H9 (cell line): ENCODE data around the gene SDE2. TPM values are rescaled to one million over a fixed set of nuclear protein-coding genes. Genes with fewer than 3 reads are reported as not detected.

ENCODE experiments used
- DNase-seq: peaks from one replicate; pipeline ENCODE4 v3.0.0-alpha.2; 2017
- H2AFZ ChIP-seq: one replicate; pipeline ENCODE4 v1.6.1; 2013; ENCODE audit warnings: mild to moderate bottlenecking, low read length, control low read depth, moderate library complexity
- H2AK5ac ChIP-seq: 2 replicates; pipeline ENCODE4 v1.6.1; 2013; ENCODE audit warnings: low read length, control low read depth, mixed read lengths; ENCODE audit not compliant: insufficient read length
- H2BK120ac ChIP-seq: one replicate; pipeline ENCODE4 v1.6.1; 2013; ENCODE audit warnings: low read depth, mild to moderate bottlenecking, low read length, control low read depth, inconsistent platforms; ENCODE audit not compliant: poor library complexity, severe bottlenecking
- H2BK12ac ChIP-seq: 2 replicates; pipeline ENCODE4 v1.6.1; 2013; ENCODE audit warnings: low read length, control low read depth, mixed read lengths, low read depth; ENCODE audit not compliant: insufficient read length
- H2BK15ac ChIP-seq: 2 replicates; pipeline ENCODE4 v1.6.1; 2013; ENCODE audit warnings: low read depth, low read length, control low read depth
- H2BK20ac ChIP-seq: one replicate; pipeline ENCODE4 v1.6.1; 2013; ENCODE audit warnings: low read depth, mild to moderate bottlenecking, low read length, control low read depth, inconsistent platforms; ENCODE audit not compliant: poor library complexity, severe bottlenecking
- H2BK5ac ChIP-seq: 2 replicates; pipeline ENCODE4 v1.6.1; 2013; ENCODE audit warnings: low read length, control low read depth, mixed read lengths; ENCODE audit not compliant: insufficient read length
- H3K14ac ChIP-seq: 2 replicates; pipeline ENCODE4 v1.6.1; 2013; ENCODE audit warnings: low read length, control low read depth; ENCODE audit not compliant: insufficient read depth
- H3K18ac ChIP-seq: 2 replicates; pipeline ENCODE4 v1.6.1; 2013; ENCODE audit warnings: low read depth, mild to moderate bottlenecking, mixed read lengths, low read length, control low read depth; ENCODE audit not compliant: insufficient read length
- H3K23ac ChIP-seq: 2 replicates; pipeline ENCODE4 v1.6.1; 2013; ENCODE audit warnings: low read length, control low read depth, mixed read lengths, low read depth; ENCODE audit not compliant: insufficient read length
- H3K23me2 ChIP-seq: 2 replicates; pipeline ENCODE4 v1.6.1; 2013; ENCODE audit warnings: low read depth, mild to moderate bottlenecking, mixed read lengths, low read length, control low read depth; ENCODE audit not compliant: insufficient read length, poor library complexity, severe bottlenecking
- H3K27ac ChIP-seq: 2 replicates; pipeline ENCODE4 v1.5.1; 2013; ENCODE audit warnings: low read length, control low read depth, mixed read lengths, low read depth; ENCODE audit not compliant: insufficient read length
- H3K27me3 ChIP-seq: 2 replicates; pipeline ENCODE4 v1.6.1; 2013; ENCODE audit warnings: low read length, control low read depth, inconsistent platforms; ENCODE audit not compliant: insufficient read depth
- H3K4ac ChIP-seq: 2 replicates; pipeline ENCODE4 v1.6.1; 2013; ENCODE audit warnings: low read depth, mild to moderate bottlenecking, control low read depth, inconsistent platforms, low read length, moderate library complexity
- H3K4me1 ChIP-seq: 2 replicates; pipeline ENCODE4 v1.6.1; 2013; ENCODE audit warnings: low read length, control low read depth, inconsistent platforms; ENCODE audit not compliant: insufficient read depth
- H3K4me2 ChIP-seq: 2 replicates; pipeline ENCODE4 v1.6.1; 2013; ENCODE audit warnings: low read length, control low read depth, mixed read lengths; ENCODE audit not compliant: insufficient read length, insufficient read depth
- H3K56ac ChIP-seq: 2 replicates; pipeline ENCODE4 v1.6.1; 2013; ENCODE audit warnings: low read depth, mild to moderate bottlenecking, mixed read lengths, low read length, control low read depth; ENCODE audit not compliant: insufficient read length
- H3K79me1 ChIP-seq: 2 replicates; pipeline ENCODE4 v1.6.1; 2013; ENCODE audit warnings: low read depth, mild to moderate bottlenecking, moderate library complexity, low read length, control low read depth, inconsistent platforms; ENCODE audit not compliant: insufficient read depth, poor library complexity, severe bottlenecking
- H3K79me2 ChIP-seq: 2 replicates; pipeline ENCODE4 v1.6.1; 2013; ENCODE audit warnings: low read length, control low read depth, inconsistent platforms; ENCODE audit not compliant: insufficient read depth
- H3K9ac ChIP-seq: 2 replicates; pipeline ENCODE4 v1.6.1; 2013; ENCODE audit warnings: low read length, control low read depth, mixed read lengths; ENCODE audit not compliant: insufficient read length; ENCODE audit errors: extremely low read depth
- H3K9me3 ChIP-seq: one replicate; pipeline ENCODE4 v1.6.1; 2013; ENCODE audit warnings: low read depth, low read length, inconsistent platforms; ENCODE audit not compliant: control insufficient read depth
- H3T11ph ChIP-seq: one replicate; pipeline ENCODE4 v1.6.1; 2013; ENCODE audit warnings: mild to moderate bottlenecking, low read length, control low read depth, inconsistent platforms
- H4K20me1 ChIP-seq: one replicate; pipeline ENCODE4 v1.6.1; 2013; ENCODE audit not compliant: control insufficient read depth, insufficient read length, insufficient read depth
- H4K5ac ChIP-seq: 2 replicates; pipeline ENCODE4 v1.6.1; 2013; ENCODE audit warnings: low read depth, mild to moderate bottlenecking, mixed read lengths, low read length, control low read depth; ENCODE audit not compliant: insufficient read length
- H4K8ac ChIP-seq: replicated peaks from 2 replicates; pipeline ENCODE4 v1.6.1; 2013; ENCODE audit warnings: low read length, control low read depth, mixed read lengths, low read depth; ENCODE audit not compliant: insufficient read length
- H4K91ac ChIP-seq: 2 replicates; pipeline ENCODE4 v1.6.1; 2013; ENCODE audit warnings: low read depth, mild to moderate bottlenecking, moderate library complexity, mixed read lengths, low read length, control low read depth; ENCODE audit not compliant: insufficient read length
- H3K27ac Mint-ChIP-seq, 3 experiments: 2 replicates in 2 of 3; 3 replicates in 1 of 3; pipeline ENCODE4 v1.8.0; 2020 to 2021; ENCODE audit warnings: mixed read lengths in 3 of 3, mild to moderate bottlenecking in 1 of 3, moderate library complexity in 1 of 3
- H3K27me3 Mint-ChIP-seq: 2 replicates; pipeline ENCODE4 v1.8.0; 2021; ENCODE audit warnings: low read depth, mild to moderate bottlenecking, moderate library complexity, mixed read lengths
- H3K36me3 Mint-ChIP-seq, 3 experiments: 2 replicates in 2 of 3; 3 replicates in 1 of 3; pipeline ENCODE4 v1.8.0; 2020 to 2021; ENCODE audit warnings: low read depth in 3 of 3, mixed read lengths in 3 of 3; ENCODE audit not compliant: insufficient read depth in 1 of 3
- H3K4me1 Mint-ChIP-seq, 2 experiments: 2 replicates each; pipeline ENCODE4 v1.8.0; 2020; ENCODE audit warnings: mixed read lengths in 2 of 2
- H3K4me3 Mint-ChIP-seq, 2 experiments: 2 replicates in 1 of 2; 3 replicates in 1 of 2; pipeline ENCODE4 v1.8.0; 2020 to 2021; ENCODE audit warnings: mild to moderate bottlenecking in 2 of 2, mixed read lengths in 2 of 2, moderate library complexity in 1 of 2
- H3K9me3 Mint-ChIP-seq, 2 experiments: 2 replicates in 1 of 2; 3 replicates in 1 of 2; pipeline ENCODE4 v1.8.0; 2020; ENCODE audit warnings: mild to moderate bottlenecking in 2 of 2, mixed read lengths in 2 of 2, moderate library complexity in 1 of 2
- CTCF ChIP-seq: fragments of 200-600 bp; sonication (generic); conservative IDR thresholded peaks from 3 replicates; pipeline ENCODE4 v1.8.0; 2021; ENCODE audit warnings: antibody characterized with exemption, mild to moderate bottlenecking
- WGBS: extraction: QIAGEN DNeasy Blood & Tissue Kit; methylation state at CpG from one replicate; pipeline ENCODE4 v1.1.7; 2013; ENCODE audit warnings: missing lambda C conversion rate, low lambda C conversion rate, mixed read lengths; ENCODE audit not compliant: insufficient read length; ENCODE audit errors: extremely low coverage; 5-methylcytosine and 5-hydroxymethylcytosine counted together
- total RNA-seq: library from RNA; stranded (reverse); gene quantifications from 2 replicates; pipeline ENCODE4 v1.2.1, GENCODE V29; 2021

The SDE2 gene
- total RNA-seq, 1 experiment from 2014 or later = 20.5 TPM

- Histone ChIP-seq H2AFZ (no peak overlapping the region), H3K23ac (no peak overlapping the region), H2AK5ac (no peak overlapping the region), H2BK12ac (no peak overlapping the region), H2BK5ac (no peak overlapping the region), H3K27ac (no peak overlapping the region), H4K8ac (no peak overlapping the region), H3K4me2 (no peak overlapping the region), H3K14ac (no peak overlapping the region), H4K5ac (no peak overlapping the region), H3K9me3 (no peaks in the 10 kb centered on the region), H3K79me2 (no peaks in the 10 kb centered on the region), H3K4me1 (peaks cover 28% of the 10 kb centered on the region; the same call in 1 of the 2 replicates), H2BK15ac (no peak overlapping the region), H3K4ac (no peak overlapping the region), H4K20me1 (no peaks in the 10 kb centered on the region), H2BK20ac (no peak overlapping the region), H4K91ac (no peak overlapping the region), H3K18ac (no peak overlapping the region), H3K56ac (no peak overlapping the region), H2BK120ac (no peak overlapping the region), H3T11ph (no peak overlapping the region), H3K9ac (no peak overlapping the region), H3K27me3 (no peaks in the 10 kb centered on the region; the same call in 1 of the 2 replicates), H3K23me2 (no peaks in the 10 kb centered on the region), H3K79me1 (no peaks in the 10 kb centered on the region)
- TF ChIP-seq CTCF = no peak
- no peaks in the 10 kb centered on the region; a peak in 1 of 5 replicates for H3K9me3 Mint-ChIP-seq
- H3K4me1 Mint-ChIP-seq = peaks cover 62 to 69% of the 10 kb centered on the region in 2 experiments
- peaks cover 10% of the 10 kb centered on the region for H3K27me3 Mint-ChIP-seq
- no CpG with 5 or more reads among the region's 5 CpGs for WGBS
- DNase-seq = no peak
- H3K36me3 Mint-ChIP-seq = no peaks in the 10 kb centered on the region
- H3K27ac Mint-ChIP-seq = no peak overlapping the region; a peak in 1 of 7 replicates
- H3K4me3 Mint-ChIP-seq = no peak overlapping the region
Measured at GRCh38 chr1:225946803-225947202, 52.3 kb downstream of the SDE2 start.
